Measurements from ENCODE around the gene LARGE1. TPM values are rescaled to one million over a fixed set of nuclear protein-coding genes. Genes with fewer than 3 reads are reported as not detected.

Gene LARGE1
- total and polyA plus RNA-seq, 2 donors (not counting 1 experiment from before 2014, with no cell fraction given): 14.1 to 19.2 TPM

DNA sequence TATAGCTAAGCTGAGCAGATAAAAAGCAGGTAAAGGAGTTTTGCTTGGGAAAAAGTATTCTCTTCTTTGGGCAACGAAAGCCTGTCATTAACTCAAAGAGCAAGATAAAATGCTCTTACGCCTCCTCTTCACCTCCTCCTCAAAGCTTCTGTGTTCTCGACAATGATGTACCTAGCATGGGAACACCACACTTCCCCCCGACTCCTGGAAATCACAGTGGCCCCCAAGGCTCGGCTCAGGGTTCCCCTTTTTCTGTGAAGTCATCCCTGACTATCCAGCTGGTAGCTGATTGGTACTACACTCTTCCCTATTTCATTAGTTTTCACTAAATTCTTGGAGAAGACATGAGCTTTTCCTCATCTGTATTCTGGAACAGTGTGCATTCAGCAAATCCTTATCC is 336.1 kb downstream of the LARGE1 start:
- no peak overlapping the region for H3K4me3 ChIP-seq (replicated peaks in 1 of 4; ENCODE audit: control extremely low read depth in 1 of 4, insufficient read depth in 1 of 4, low read depth in 3 of 4, low read length in 4 of 4)
- H3K36me3 ChIP-seq (ENCODE audit: control insufficient read depth, insufficient read depth, low read length): no peaks in the 10 kb centered on the region
- H3K4me2 ChIP-seq (ENCODE audit: extremely low read depth, insufficient read depth, low read length): no peak overlapping the region
- no peaks in the 10 kb centered on the region for H3K4me1 ChIP-seq (ENCODE audit: control insufficient read depth, extremely low read depth, insufficient read depth, low read length)
- no peak for DNase-seq (ENCODE audit: low read depth in 2 of 2)
- no peak overlapping the region for H2AFZ ChIP-seq (ENCODE audit: low read length)
- no peaks in the 10 kb centered on the region for H3K27me3 ChIP-seq (ENCODE audit: control insufficient read depth, insufficient read depth, low read length)
- no peaks in the 10 kb centered on the region for H4K20me1 ChIP-seq (ENCODE audit: control insufficient read depth, extremely low read depth, insufficient read depth, low read length)
- H3K27ac ChIP-seq (ENCODE audit: insufficient read depth, low read length): no peak overlapping the region
- no peaks in the 10 kb centered on the region for H3K79me2 ChIP-seq (ENCODE audit: control insufficient read depth, insufficient read depth, low read length)
- TF ChIP-seq EZH2 (IDR thresholded peaks at IDR 0.05; ENCODE audit: low read length, missing control alignments): no peak
- TF ChIP-seq, protein P1, sequence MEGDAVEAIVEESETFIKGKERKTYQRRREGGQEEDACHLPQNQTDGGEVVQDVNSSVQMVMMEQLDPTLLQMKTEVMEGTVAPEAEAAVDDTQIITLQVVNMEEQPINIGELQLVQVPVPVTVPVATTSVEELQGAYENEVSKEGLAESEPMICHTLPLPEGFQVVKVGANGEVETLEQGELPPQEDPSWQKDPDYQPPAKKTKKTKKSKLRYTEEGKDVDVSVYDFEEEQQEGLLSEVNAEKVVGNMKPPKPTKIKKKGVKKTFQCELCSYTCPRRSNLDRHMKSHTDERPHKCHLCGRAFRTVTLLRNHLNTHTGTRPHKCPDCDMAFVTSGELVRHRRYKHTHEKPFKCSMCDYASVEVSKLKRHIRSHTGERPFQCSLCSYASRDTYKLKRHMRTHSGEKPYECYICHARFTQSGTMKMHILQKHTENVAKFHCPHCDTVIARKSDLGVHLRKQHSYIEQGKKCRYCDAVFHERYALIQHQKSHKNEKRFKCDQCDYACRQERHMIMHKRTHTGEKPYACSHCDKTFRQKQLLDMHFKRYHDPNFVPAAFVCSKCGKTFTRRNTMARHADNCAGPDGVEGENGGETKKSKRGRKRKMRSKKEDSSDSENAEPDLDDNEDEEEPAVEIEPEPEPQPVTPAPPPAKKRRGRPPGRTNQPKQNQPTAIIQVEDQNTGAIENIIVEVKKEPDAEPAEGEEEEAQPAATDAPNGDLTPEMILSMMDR (conservative IDR thresholded peaks at IDR 0.05 in 1 of 2, IDR thresholded peaks at IDR 0.05 in 1 of 2; ENCODE audit: low read depth in 1 of 2, low read length in 2 of 2): no peak
- no peak overlapping the region for H3K9ac ChIP-seq (ENCODE audit: insufficient read depth, low read length)
- no peaks in the 10 kb centered on the region for H3K9me3 ChIP-seq (ENCODE audit: control insufficient read depth, insufficient read depth, low read depth, low read length)

- TF ChIP-seq EZH2 (IDR thresholded peaks at IDR 0.05; ENCODE audit: low read length, missing control alignments): no peak
- TF ChIP-seq, protein P1 (conservative IDR thresholded peaks at IDR 0.05 in 1 of 2, IDR thresholded peaks at IDR 0.05 in 1 of 2; ENCODE audit: low read depth in 1 of 2, low read length in 2 of 2): no peak
- Histone ChIP-seq H3K9ac (ENCODE audit: insufficient read depth, low read length) (no peak overlapping the region), H2AFZ (ENCODE audit: low read length) (no peak overlapping the region), H4K20me1 (ENCODE audit: control insufficient read depth, extremely low read depth, insufficient read depth, low read length) (no peaks in the 10 kb centered on the region), H3K36me3 (ENCODE audit: control insufficient read depth, insufficient read depth, low read length) (no peaks in the 10 kb centered on the region), H3K27ac (ENCODE audit: insufficient read depth, low read length) (no peak overlapping the region), H3K27me3 (ENCODE audit: control insufficient read depth, insufficient read depth, low read length) (no peaks in the 10 kb centered on the region), H3K4me1 (ENCODE audit: control insufficient read depth, extremely low read depth, insufficient read depth, low read length) (no peaks in the 10 kb centered on the region), H3K9me3 (ENCODE audit: control insufficient read depth, insufficient read depth, low read depth, low read length) (no peaks in the 10 kb centered on the region), H3K4me2 (ENCODE audit: extremely low read depth, insufficient read depth, low read length) (no peak overlapping the region), H3K4me3 (replicated peaks in 1 of 4; ENCODE audit: control extremely low read depth in 1 of 4, insufficient read depth in 1 of 4, low read depth in 3 of 4, low read length in 4 of 4) (no peak overlapping the region), H3K79me2 (ENCODE audit: control insufficient read depth, insufficient read depth, low read length) (no peaks in the 10 kb centered on the region)
- DNase-seq (ENCODE audit: low read depth in 2 of 2): no peak
Observed at GRCh38 chr22:33582822-33583400, 337.4 kb downstream of the LARGE1 start.

DNA sequence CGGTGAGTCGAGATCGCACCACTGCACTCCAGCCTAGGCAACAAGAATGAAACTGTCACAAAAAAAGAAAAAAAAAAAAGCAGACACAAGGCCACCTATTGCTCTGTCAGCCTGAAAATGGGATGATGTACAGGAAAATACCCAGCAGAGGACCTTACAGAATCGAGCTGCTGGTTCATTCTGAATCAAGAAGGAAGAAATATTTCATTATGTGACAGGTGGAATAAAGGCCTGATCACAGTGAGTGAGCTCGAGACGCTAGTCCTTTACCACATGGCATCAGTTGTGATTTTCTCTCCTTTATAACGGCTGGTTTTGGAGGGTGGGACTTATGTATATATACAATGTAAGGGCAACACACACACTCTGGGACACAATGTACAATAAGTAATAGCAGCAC is 340.0 kb downstream of the LARGE1 start:
- TF ChIP-seq EZH2 (IDR thresholded peaks at IDR 0.05; ENCODE audit: low read length, missing control alignments): no peak
- TF ChIP-seq, protein P1 (conservative IDR thresholded peaks at IDR 0.05 in 1 of 2, IDR thresholded peaks at IDR 0.05 in 1 of 2; ENCODE audit: low read depth in 1 of 2, low read length in 2 of 2): no peak
- H3K79me2 ChIP-seq (ENCODE audit: control insufficient read depth, insufficient read depth, low read length): no peaks in the 10 kb centered on the region
- no peak overlapping the region for H3K4me2 ChIP-seq (ENCODE audit: extremely low read depth, insufficient read depth, low read length)
- no peaks in the 10 kb centered on the region for H4K20me1 ChIP-seq (ENCODE audit: control insufficient read depth, extremely low read depth, insufficient read depth, low read length)
- H3K36me3 ChIP-seq (ENCODE audit: control insufficient read depth, insufficient read depth, low read length): no peaks in the 10 kb centered on the region
- H3K27ac ChIP-seq (ENCODE audit: insufficient read depth, low read length): no peak overlapping the region
- no peaks in the 10 kb centered on the region for H3K9me3 ChIP-seq (ENCODE audit: control insufficient read depth, insufficient read depth, low read depth, low read length)
- no peaks in the 10 kb centered on the region for H3K27me3 ChIP-seq (ENCODE audit: control insufficient read depth, insufficient read depth, low read length)
- H2AFZ ChIP-seq (ENCODE audit: low read length): no peak overlapping the region
- no peak overlapping the region for H3K4me3 ChIP-seq (replicated peaks in 1 of 4; ENCODE audit: control extremely low read depth in 1 of 4, insufficient read depth in 1 of 4, low read depth in 3 of 4, low read length in 4 of 4)
- H3K9ac ChIP-seq (ENCODE audit: insufficient read depth, low read length): no peak overlapping the region
- DNase-seq (ENCODE audit: low read depth in 2 of 2): no peak
- no peaks in the 10 kb centered on the region for H3K4me1 ChIP-seq (ENCODE audit: control insufficient read depth, extremely low read depth, insufficient read depth, low read length)

All from fibroblast of lung (primary cell).